Gastrocnemius medialis (tissue), 4 donors: Measurements from ENCODE around the gene NLK. TPM values are rescaled to one million over a fixed set of nuclear protein-coding genes. Genes with fewer than 3 reads are reported as not detected.
"Not testable (repeated sequence)": the region's sequence is repeated elsewhere in the genome, so short reads cannot be mapped to it uniquely, and the experiment has no call there.

Experiments used
- ATAC-seq, 2 donors: fragments of 150-250 bp; one replicate each; pipeline ENCODE4 v1.9.1; 2016
- DNase-seq, 2 donors: peaks; one replicate each; pipeline ENCODE4 v3.0.0-alpha.2; 2019
- H3K27ac ChIP-seq, 4 donors: fragments of 200-600 bp; sonication (generic); 1 replicate in 1 of 4; 2 replicates in 3 of 4; pipeline ENCODE4 v1.5.1; 2016 to 2018; ENCODE audit warnings: mild to moderate bottlenecking in 2 of 4, moderate library complexity in 1 of 4
- H3K27me3 ChIP-seq, 3 donors: fragments of 200-600 bp; sonication (generic) in 2 of 3; 1 replicate in 1 of 3; 2 replicates in 2 of 3; pipeline versions ENCODE4 v1.5.1 to v1.6.0; 2016 to 2019; ENCODE audit warnings: mild to moderate bottlenecking in 1 of 3, moderate library complexity in 1 of 3
- H3K36me3 ChIP-seq, 2 donors: fragments of 200-600 bp; sonication (generic) in 1 of 2; one replicate each; pipeline ENCODE4 v1.5.1; 2017 to 2018
- H3K4me1 ChIP-seq, 2 donors: fragments of 200-600 bp; sonication (generic) in 1 of 2; one replicate each; pipeline ENCODE4 v1.5.1; 2016 to 2017; ENCODE audit warnings: mild to moderate bottlenecking in 2 of 2
- H3K4me3 ChIP-seq, 4 donors: fragments of 200-600 bp; sonication (generic) in 3 of 4; 1 replicate in 1 of 4; 2 replicates in 3 of 4; pipeline ENCODE4 v1.5.1; 2016 to 2019; ENCODE audit warnings: mild to moderate bottlenecking in 2 of 4
- H3K9me3 ChIP-seq, 3 donors: fragments of 200-600 bp; sonication (generic) in 2 of 3; 1 replicate in 1 of 3; 2 replicates in 2 of 3; pipeline ENCODE4 v1.5.1; 2016 to 2019
- POLR2A ChIP-seq, 2 donors: fragments of 450-650 bp; IDR thresholded peaks; one replicate each; pipeline ENCODE4 v1.6.1; 2017; ENCODE audit warnings: antibody characterized with exemption in 2 of 2, mild to moderate bottlenecking in 2 of 2, moderate library complexity in 2 of 2
- in situ Hi-C, 4 donors: fragments of 200-750 bp; cut with MboI; loops; one replicate each; pipeline versions ENCODE4 v1.15.0 to v1.8.0; 2017; ENCODE audit warnings: low sequenced_read_pairs in 4 of 4
- intact Hi-C: fragments of 100-400 bp; cut with DNase I; formaldehyde crosslinking; loops from one replicate; pipeline ENCODE4 v1.15.1; 2023; ENCODE audit warnings: low total_unique reads
- total RNA-seq, 4 donors: library from RNA; depleted of rRNA; stranded (reverse); fragments of >200 nt; gene quantifications; one replicate each; pipeline versions ENCODE4 v1.1.0 to v1.2.3, GENCODE V29; 2016
- TF ChIP-seq, protein P1 (sequence below), 5 experiments: fragments of 450-650 bp in 3 of 5; fragments of 200-600 bp in 2 of 5; sonication (generic) in 2 of 5; IDR thresholded peaks in 4 of 5; conservative IDR thresholded peaks in 1 of 5; 1 replicate in 4 of 5; 2 replicates in 1 of 5; pipeline ENCODE4 v1.5.1; 2016 to 2019; ENCODE audit warnings: antibody characterized with exemption in 5 of 5, mild to moderate bottlenecking in 3 of 5, moderate library complexity in 3 of 5

NLK gene
- total RNA-seq, 4 donors from 2014 or later = 6.5 to 11.0 (median 9.1) TPM

DNA sequence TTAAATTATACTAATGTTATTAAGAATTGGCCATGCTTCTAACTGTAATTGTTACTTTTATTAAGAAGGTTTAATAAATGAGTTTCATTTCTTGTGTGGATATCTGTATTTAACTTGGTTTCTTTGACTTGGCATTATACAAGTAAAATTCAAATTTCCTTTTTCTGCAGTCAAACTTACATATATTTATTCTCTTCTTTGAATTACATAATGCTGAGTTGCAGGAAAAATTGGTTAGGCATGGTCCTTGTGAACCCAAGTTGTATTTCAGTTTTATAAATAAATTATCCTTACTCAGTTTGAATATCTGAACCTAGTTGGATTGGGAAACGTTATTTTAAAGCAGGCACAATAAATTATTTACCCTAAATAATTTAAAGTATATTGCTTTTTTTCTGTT, 54.8 kb downstream of the NLK start:
- in situ Hi-C loops (loop anchor here in 1 of 4 donors (25.0 kb wide), 1 partner anchor 110 kb away; no protein-coding TSS in a partner anchor), intact Hi-C loops (no loop called here)
- peaks cover 0 to 16% of the 10 kb centered on the region in 2 donors for H3K4me1 ChIP-seq
- no peaks in the 10 kb centered on the region for H3K9me3 ChIP-seq
- TF ChIP-seq, protein P1, sequence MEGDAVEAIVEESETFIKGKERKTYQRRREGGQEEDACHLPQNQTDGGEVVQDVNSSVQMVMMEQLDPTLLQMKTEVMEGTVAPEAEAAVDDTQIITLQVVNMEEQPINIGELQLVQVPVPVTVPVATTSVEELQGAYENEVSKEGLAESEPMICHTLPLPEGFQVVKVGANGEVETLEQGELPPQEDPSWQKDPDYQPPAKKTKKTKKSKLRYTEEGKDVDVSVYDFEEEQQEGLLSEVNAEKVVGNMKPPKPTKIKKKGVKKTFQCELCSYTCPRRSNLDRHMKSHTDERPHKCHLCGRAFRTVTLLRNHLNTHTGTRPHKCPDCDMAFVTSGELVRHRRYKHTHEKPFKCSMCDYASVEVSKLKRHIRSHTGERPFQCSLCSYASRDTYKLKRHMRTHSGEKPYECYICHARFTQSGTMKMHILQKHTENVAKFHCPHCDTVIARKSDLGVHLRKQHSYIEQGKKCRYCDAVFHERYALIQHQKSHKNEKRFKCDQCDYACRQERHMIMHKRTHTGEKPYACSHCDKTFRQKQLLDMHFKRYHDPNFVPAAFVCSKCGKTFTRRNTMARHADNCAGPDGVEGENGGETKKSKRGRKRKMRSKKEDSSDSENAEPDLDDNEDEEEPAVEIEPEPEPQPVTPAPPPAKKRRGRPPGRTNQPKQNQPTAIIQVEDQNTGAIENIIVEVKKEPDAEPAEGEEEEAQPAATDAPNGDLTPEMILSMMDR (IDR thresholded peaks at IDR 0.05 in 4 of 5, conservative IDR thresholded peaks at IDR 0.05 in 1 of 5) = no peak
- TF ChIP-seq POLR2A (IDR thresholded peaks at IDR 0.05) = no peak
- H3K36me3 ChIP-seq = no peaks in the 10 kb centered on the region
- H3K4me3 ChIP-seq = no peak overlapping the region
- H3K27ac ChIP-seq = no peak overlapping the region
- no peaks in the 10 kb centered on the region for H3K27me3 ChIP-seq
- ATAC-seq (no peak), DNase-seq (no peak)

DNA sequence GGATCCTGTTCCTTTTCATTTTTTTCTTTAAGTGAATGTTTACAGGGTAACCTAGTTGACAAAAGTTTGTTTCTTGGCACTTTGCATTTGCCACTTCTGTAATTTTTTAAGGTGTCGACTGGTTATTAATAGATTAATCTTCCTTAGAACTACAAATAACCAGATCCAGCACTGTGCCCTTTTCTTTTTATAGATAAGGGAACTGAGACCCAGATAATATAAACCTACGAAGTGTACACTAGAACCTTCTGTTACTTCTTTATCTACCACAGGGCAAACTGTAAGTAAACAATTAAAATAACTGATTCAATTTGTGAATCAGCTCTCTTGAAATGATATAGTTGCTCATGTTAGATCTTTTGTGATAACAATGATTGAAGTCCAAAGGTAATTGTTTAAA, 55.4 kb downstream of the NLK start:
- H3K9me3 ChIP-seq = no peaks in the 10 kb centered on the region
- ATAC-seq (no peak), DNase-seq (no peak)
- intact Hi-C loops (no loop called here), in situ Hi-C loops (loop anchor here in 1 of 4 donors (25.0 kb wide), 1 partner anchor 111 kb away; no protein-coding TSS in a partner anchor)
- H3K27me3 ChIP-seq = no peaks in the 10 kb centered on the region
- H3K4me3 ChIP-seq = no peak overlapping the region
- TF ChIP-seq, protein P1 (IDR thresholded peaks at IDR 0.05 in 4 of 5, conservative IDR thresholded peaks at IDR 0.05 in 1 of 5) = no peak
- H3K36me3 ChIP-seq = no peaks in the 10 kb centered on the region
- no peak overlapping the region for H3K27ac ChIP-seq
- peaks cover 0 to 16% of the 10 kb centered on the region in 2 donors for H3K4me1 ChIP-seq

DNA sequence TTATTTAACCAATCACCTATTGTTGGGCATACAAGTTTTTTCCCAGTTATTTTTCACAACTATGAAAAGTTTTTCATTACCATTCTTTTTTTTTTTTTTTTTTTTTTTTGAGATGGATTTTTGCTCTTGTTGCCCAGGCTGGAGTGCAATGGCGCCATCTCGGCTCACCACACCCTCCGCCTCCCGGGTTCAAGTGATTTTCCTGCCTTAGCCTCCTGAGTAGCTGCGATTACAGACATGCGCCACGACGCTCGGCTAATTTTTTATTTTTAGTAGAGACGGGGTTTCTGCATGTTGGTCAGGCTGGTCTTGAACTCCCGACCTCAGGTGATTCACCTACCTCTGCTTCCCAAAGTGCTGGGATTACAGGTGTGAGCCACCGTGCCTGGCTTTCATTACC, 56.1 kb downstream of the NLK start:
- ATAC-seq, intact Hi-C loops, H3K4me3 ChIP-seq, H3K27me3 ChIP-seq, DNase-seq, H3K36me3 ChIP-seq, H3K9me3 ChIP-seq, H3K27ac ChIP-seq: not testable (repeated sequence)
- peaks cover 0 to 16% of the 10 kb centered on the region in 2 donors for H3K4me1 ChIP-seq
- in situ Hi-C loops = loop anchor here in 1 of 4 donors (25.0 kb wide), 1 partner anchor 111 kb away; no protein-coding TSS in a partner anchor

DNA sequence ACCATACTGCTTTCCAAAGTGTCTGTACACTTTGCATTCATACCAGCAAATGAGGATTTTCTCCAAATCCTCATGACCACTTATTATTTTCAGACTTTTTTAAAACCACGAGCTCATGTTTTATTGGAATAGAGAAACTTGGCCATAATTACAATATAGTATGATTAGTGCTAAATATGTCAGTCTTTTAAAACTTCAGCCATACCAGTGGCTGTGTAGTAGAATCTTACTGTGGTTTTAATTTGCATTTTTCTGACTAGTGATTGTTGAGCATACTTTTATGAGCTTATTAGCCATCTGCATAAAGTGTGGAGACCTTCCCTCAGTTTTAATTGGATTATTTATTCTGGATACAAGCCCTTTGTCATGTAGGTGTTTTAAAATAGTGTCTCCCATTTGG, 57.8 kb downstream of the NLK start:
- no peaks in the 10 kb centered on the region for H3K36me3 ChIP-seq
- DNase-seq (no peak), ATAC-seq (no peak)
- H3K27me3 ChIP-seq = no peaks in the 10 kb centered on the region
- intact Hi-C loops = no loop called here
- TF ChIP-seq, protein P1 (IDR thresholded peaks at IDR 0.05 in 4 of 5, conservative IDR thresholded peaks at IDR 0.05 in 1 of 5) = no peak
- TF ChIP-seq POLR2A (IDR thresholded peaks at IDR 0.05) = no peak
- no peak overlapping the region for H3K27ac ChIP-seq
- peaks cover 0 to 16% of the 10 kb centered on the region in 2 donors for H3K4me1 ChIP-seq
- H3K4me3 ChIP-seq = no peak overlapping the region
- in situ Hi-C loops = loop anchor here in 1 of 4 donors (25.0 kb wide), 1 partner anchor 112 kb away; no protein-coding TSS in a partner anchor
- H3K9me3 ChIP-seq = no peaks in the 10 kb centered on the region

DNA sequence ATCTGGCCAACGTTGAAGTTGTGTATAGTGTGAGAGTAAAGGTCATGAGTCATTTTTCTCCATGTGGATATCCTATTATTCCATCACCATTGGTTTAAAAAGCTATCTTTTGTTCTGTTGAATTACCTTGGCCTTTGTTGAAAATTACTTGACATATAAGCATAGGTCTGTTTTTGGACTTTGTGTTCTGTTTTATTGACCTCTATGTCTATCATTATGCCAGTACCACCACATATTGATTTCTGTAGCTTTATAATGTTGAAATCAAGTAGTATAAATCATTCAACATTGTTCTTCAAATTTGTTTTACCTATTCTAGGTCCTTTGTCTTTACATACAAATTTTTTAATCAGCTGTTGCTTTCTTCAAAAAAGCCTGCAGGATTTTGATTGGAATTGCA, 58.5 kb downstream of the NLK start:
- H3K36me3 ChIP-seq = no peaks in the 10 kb centered on the region
- no peak for DNase-seq
- ATAC-seq = no peak
- TF ChIP-seq, protein P1 (IDR thresholded peaks at IDR 0.05 in 4 of 5, conservative IDR thresholded peaks at IDR 0.05 in 1 of 5) = no peak
- TF ChIP-seq POLR2A (IDR thresholded peaks at IDR 0.05) = no peak
- H3K27ac ChIP-seq = no peak overlapping the region
- H3K4me3 ChIP-seq = no peak overlapping the region
- in situ Hi-C loops (loop anchor here in 1 of 4 donors (25.0 kb wide), 1 partner anchor 111 kb away; no protein-coding TSS in a partner anchor), intact Hi-C loops (no loop called here)
- no peaks in the 10 kb centered on the region for H3K27me3 ChIP-seq
- peaks cover 0 to 16% of the 10 kb centered on the region in 2 donors for H3K4me1 ChIP-seq
- H3K9me3 ChIP-seq = no peaks in the 10 kb centered on the region
